B cell (primary cell): ENCODE data around the gene SLC1A2. TPM values are rescaled to one million over a fixed set of nuclear protein-coding genes. Genes with fewer than 3 reads are reported as not detected.

Experiments used
- ATAC-seq: fragments of 200-7000 bp; cut with Tn5 transposase; one replicate; pipeline ENCODE4 v1.10.0; 2021; ENCODE audit warnings: low read depth, mild to moderate bottlenecking, moderate number of reproducible peaks, moderate library complexity
- CTCF ChIA-PET: fragments of 350-600 bp; sonication (Branson Sonifier 250); formaldehyde crosslinking; loops from one replicate; lab custom pipeline; 2021; ENCODE audit warnings: antibody characterized with exemption, inconsistent platforms; lab: Charles Lee
- POLR2A ChIA-PET: fragments of 350-600 bp; sonication (Branson Sonifier 250); formaldehyde crosslinking; loops from one replicate; lab custom pipeline; 2021; ENCODE audit warnings: antibody characterized with exemption; lab: Charles Lee
- DNase-seq: peaks from one replicate; pipeline ENCODE4 v3.0.0; 2013
- H2AFZ ChIP-seq: 2 replicates; pipeline ENCODE4 v1.6.1; 2012; ENCODE audit warnings: mild to moderate bottlenecking, low read depth, low read length; ENCODE audit not compliant: insufficient read depth, poor library complexity, severe bottlenecking
- H3K27ac ChIP-seq, 2 donors: 1 replicate in 1 of 2; 2 replicates in 1 of 2; pipeline ENCODE4 v1.5.1; 2012 to 2013; ENCODE audit warnings: low read length in 2 of 2, mild to moderate bottlenecking in 2 of 2, moderate library complexity in 1 of 2
- H3K27me3 ChIP-seq, 4 experiments: fragments of 200-600 bp in 1 of 4; sonication (generic) in 1 of 4; replicated peaks in 1 of 4; 1 replicate in 2 of 4; 2 replicates in 2 of 4; pipeline versions ENCODE4 v1.6.1 to v1.7.0; 2013 to 2016; ENCODE audit warnings: low read length in 3 of 4, mild to moderate bottlenecking in 2 of 4, mixed read lengths in 1 of 4, moderate library complexity in 1 of 4; ENCODE audit not compliant: insufficient read depth in 4 of 4, control insufficient read depth in 3 of 4; ENCODE audit errors: control extremely low read depth in 1 of 4
- H3K36me3 ChIP-seq, 2 experiments: replicated peaks in 1 of 2; 1 replicate in 1 of 2; 2 replicates in 1 of 2; pipeline versions ENCODE4 v1.6.1 to v1.7.1; 2013; ENCODE audit warnings: low read length in 1 of 2; ENCODE audit not compliant: insufficient read depth in 2 of 2, control insufficient read depth in 1 of 2; ENCODE audit errors: control extremely low read depth in 1 of 2, extremely low read depth in 1 of 2
- H3K4me1 ChIP-seq, 2 donors: fragments of 200-600 bp in 1 of 2; sonication (generic) in 1 of 2; 1 replicate in 1 of 2; 2 replicates in 1 of 2; pipeline versions ENCODE4 v1.5.1 to v1.6.1; 2013 to 2017; ENCODE audit warnings: low read length in 2 of 2; ENCODE audit not compliant: control insufficient read depth in 2 of 2, insufficient read depth in 2 of 2
- H3K4me2 ChIP-seq: replicated peaks from 2 replicates; pipeline ENCODE3; 2012; ENCODE audit warnings: mild to moderate bottlenecking, low read depth, low read length; ENCODE audit not compliant: poor library complexity, severe bottlenecking
- H3K4me3 ChIP-seq, 5 experiments: fragments of 200-600 bp in 1 of 5; sonication (generic) in 1 of 5; 1 replicate in 3 of 5; 2 replicates in 2 of 5; pipeline versions ENCODE4 v1.5.1 to v1.7.0; 2011 to 2016; ENCODE audit warnings: low read length in 4 of 5, mild to moderate bottlenecking in 4 of 5, low read depth in 2 of 5, control low read depth in 1 of 5, moderate library complexity in 1 of 5; ENCODE audit not compliant: insufficient read depth in 1 of 5; ENCODE audit errors: control extremely low read depth in 1 of 5, extremely low read depth in 1 of 5
- H3K79me2 ChIP-seq: fragments of 200-600 bp; sonication (generic); one replicate; pipeline ENCODE4 v1.6.0; 2016; ENCODE audit warnings: low read length; ENCODE audit not compliant: control insufficient read depth, insufficient read depth
- H3K9ac ChIP-seq: fragments of 200-600 bp; sonication (generic); 2 replicates; pipeline ENCODE4 v1.6.1; 2017; ENCODE audit warnings: mild to moderate bottlenecking, low read length, moderate library complexity
- H3K9me3 ChIP-seq, 3 donors: one replicate each; pipeline versions ENCODE4 v1.6.1 to v1.7.1; 2013; ENCODE audit warnings: low read length in 2 of 3; ENCODE audit not compliant: control insufficient read depth in 2 of 3, insufficient read depth in 1 of 3; ENCODE audit errors: control extremely low read depth in 1 of 3
- H4K20me1 ChIP-seq: 2 replicates; pipeline ENCODE4 v1.6.0; 2012; ENCODE audit warnings: mild to moderate bottlenecking, low read length; ENCODE audit not compliant: insufficient read depth, control insufficient read depth, poor library complexity, severe bottlenecking
- H3K27ac Mint-ChIP-seq: one replicate; pipeline ENCODE4 v1.8.0; 2021; ENCODE audit warnings: mixed read lengths
- H3K27me3 Mint-ChIP-seq: one replicate; pipeline ENCODE4 v1.8.0; 2021; ENCODE audit warnings: mixed read lengths
- H3K4me1 Mint-ChIP-seq: one replicate; pipeline ENCODE4 v1.8.0; 2021; ENCODE audit warnings: mixed read lengths
- H3K4me3 Mint-ChIP-seq: one replicate; pipeline ENCODE4 v1.8.0; 2021; ENCODE audit warnings: mixed read lengths
- H3K9me3 Mint-ChIP-seq: one replicate; pipeline ENCODE4 v1.8.0; 2022; ENCODE audit warnings: mixed read lengths; ENCODE audit not compliant: insufficient read depth
- CTCF ChIP-seq: fragments of 200-600 bp; IDR thresholded peaks from one replicate; pipeline ENCODE4 v1.8.0; 2022; ENCODE audit warnings: antibody characterized with exemption, mild to moderate bottlenecking
- EZH2 ChIP-seq: IDR thresholded peaks from 2 replicates; pipeline ENCODE4 v1.6.1; 2012; ENCODE audit warnings: borderline replicate concordance, low read depth, mild to moderate bottlenecking, moderate library complexity, low read length; ENCODE audit not compliant: insufficient read depth, poor library complexity, severe bottlenecking
- WGBS: methylation state at CpG from one replicate; pipeline ENCODE4 v1.1.5; 2013; ENCODE audit warnings: missing lambda C conversion rate; ENCODE audit not compliant: insufficient coverage; 5-methylcytosine and 5-hydroxymethylcytosine counted together
- intact Hi-C: fragments of 100-400 bp; cut with micrococcal nuclease; formaldehyde crosslinking; loops from one replicate; pipeline ENCODE4 v1.10.0; 2022
- polyA plus RNA-seq: library from polyadenylated mRNA; depleted of rRNA; stranded (reverse); fragments of >200 nt; gene quantifications from 2 replicates; pipeline ENCODE4 v1.2.3, GENCODE V29; 2012
- total RNA-seq, 2 donors: library from RNA; stranded (reverse); fragments of 120-200 nt in 1 of 2; gene quantifications; 1 replicate in 1 of 2; 2 replicates in 1 of 2; pipeline versions ENCODE4 v1.2.3 to v1.2.4, GENCODE V29; 2013 to 2022

SLC1A2 gene
- total and polyA plus RNA-seq, 2 donors (not counting 1 experiment from before 2014, with no cell fraction given): not detected

- Histone ChIP-seq H4K20me1 (no peaks in the 10 kb centered on the region), H2AFZ (no peak overlapping the region), H3K79me2 (no peaks in the 10 kb centered on the region), H3K27me3 (no peaks in the 10 kb centered on the region), H3K9ac (no peak overlapping the region), H3K27ac (no peak overlapping the region), H3K4me2 (no peak overlapping the region), H3K4me3 (no peak overlapping the region), H3K36me3 (no peaks in the 10 kb centered on the region), H3K4me1 (peaks cover 12 to 13% of the 10 kb centered on the region in 2 donors), H3K9me3 (no peaks in the 10 kb centered on the region)
- Mint-ChIP-seq H3K4me1 (peaks cover 17% of the 10 kb centered on the region), H3K4me3 (no peak overlapping the region), H3K27ac (no peak overlapping the region), H3K9me3 (no peaks in the 10 kb centered on the region), H3K27me3 (no peaks in the 10 kb centered on the region)
- ChIA-PET CTCF (interaction anchor here (1.0 to 1.7 kb wide), 4 partner anchors 10 to 132 kb away, joined by 3 to 5 read pairs (median 4); no protein-coding TSS in a partner anchor), POLR2A (no interaction called here)
- TF ChIP-seq EZH2 (no peak), CTCF (no peak)
- ATAC-seq (no peak), DNase-seq (no peak)
- intact Hi-C loops: loop anchor here (5.0 kb wide), 1 partner anchor 132 kb away; no protein-coding TSS in a partner anchor
- 100% methylated on average over 1 of the region's 10 CpGs for WGBS
These were observed 158.9 kb downstream of the SLC1A2 start for GRCh38 chr11:35260342-35260985.

GRCh38 chr11:35259529-35259928, 159.8 kb downstream of the SLC1A2 start:
- H3K27ac ChIP-seq: no peak overlapping the region
- no CpG with 5 or more reads among the region's 2 CpGs for WGBS
- no peak for DNase-seq
- peaks cover 16% of the 10 kb centered on the region for H3K4me1 Mint-ChIP-seq
- ChIA-PET POLR2A (no interaction called here), CTCF (interaction anchor here (1.1 kb wide), 1 partner anchor 262 kb away, joined by 4 read pairs; no protein-coding TSS in a partner anchor)
- no peak for TF ChIP-seq CTCF
- no peak for TF ChIP-seq EZH2
- H3K27ac Mint-ChIP-seq: no peak overlapping the region
- H3K4me1 ChIP-seq: peaks cover 12 to 13% of the 10 kb centered on the region in 2 donors
- no peak overlapping the region for H3K9ac ChIP-seq
- no peak overlapping the region for H3K4me3 Mint-ChIP-seq
- no peak overlapping the region for H3K4me3 ChIP-seq
- no peaks in the 10 kb centered on the region for H4K20me1 ChIP-seq
- H3K27me3 ChIP-seq: no peaks in the 10 kb centered on the region
- H3K4me2 ChIP-seq: no peak overlapping the region
- no peaks in the 10 kb centered on the region for H3K79me2 ChIP-seq
- intact Hi-C loops: loop anchor here (10.0 kb wide), 1 partner anchor 55 kb away; no protein-coding TSS in a partner anchor
- H3K9me3 ChIP-seq: no peaks in the 10 kb centered on the region
- no peaks in the 10 kb centered on the region for H3K9me3 Mint-ChIP-seq
- H2AFZ ChIP-seq: no peak overlapping the region
- ATAC-seq: no peak
- H3K36me3 ChIP-seq: no peaks in the 10 kb centered on the region
- H3K27me3 Mint-ChIP-seq: no peaks in the 10 kb centered on the region
